ENCODE results near the gene CNOT10.
"Not testable (repeated sequence)": the region's sequence is repeated elsewhere in the genome, so short reads cannot be mapped to it uniquely, and the experiment has no call there.

The CNOT10 gene

DNA sequence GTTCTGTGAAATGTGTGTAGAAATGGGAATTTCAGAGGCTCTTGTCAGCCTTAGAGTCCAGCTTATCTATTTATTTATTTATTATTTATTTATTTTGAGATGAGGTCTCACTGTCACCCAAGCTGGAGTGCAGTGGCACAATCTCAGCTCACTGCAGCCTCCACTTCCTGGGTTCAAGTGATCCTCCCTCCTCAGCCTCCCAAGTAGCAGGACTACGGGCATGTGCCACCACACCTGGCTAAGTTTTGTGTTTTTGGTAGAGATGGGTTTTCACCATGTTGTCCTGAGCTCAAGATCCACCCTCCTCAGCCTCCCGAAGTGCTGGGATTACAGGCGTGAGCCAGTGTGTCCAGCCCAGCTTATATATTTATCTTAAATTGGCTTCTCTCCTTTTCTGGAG is 11.5 kb downstream of the CNOT10 start:
- no peak for DNase-seq (ENCODE audit: low read depth in 2 of 2)

DNA sequence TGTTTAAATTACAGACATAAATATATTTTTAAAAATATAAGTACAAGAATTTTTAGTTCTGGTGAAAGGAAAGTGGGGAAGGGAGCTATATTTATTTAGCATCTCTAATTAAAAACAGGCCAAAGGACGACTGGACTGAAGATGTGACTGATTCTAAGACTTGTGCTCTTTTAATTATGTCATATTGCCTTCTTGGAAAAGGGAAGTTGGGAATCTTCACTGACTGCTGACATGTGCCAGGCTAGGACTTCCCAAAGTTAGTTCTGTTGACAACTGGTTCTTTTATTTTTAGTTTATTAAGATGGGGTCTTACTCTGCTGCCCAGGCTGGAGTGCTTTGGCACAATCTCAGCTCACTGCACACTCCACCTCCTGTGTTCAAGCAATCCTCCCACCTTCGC is 13.5 kb downstream of the CNOT10 start:
- DNase-seq (ENCODE audit: low read depth in 2 of 2) = no peak

DNA sequence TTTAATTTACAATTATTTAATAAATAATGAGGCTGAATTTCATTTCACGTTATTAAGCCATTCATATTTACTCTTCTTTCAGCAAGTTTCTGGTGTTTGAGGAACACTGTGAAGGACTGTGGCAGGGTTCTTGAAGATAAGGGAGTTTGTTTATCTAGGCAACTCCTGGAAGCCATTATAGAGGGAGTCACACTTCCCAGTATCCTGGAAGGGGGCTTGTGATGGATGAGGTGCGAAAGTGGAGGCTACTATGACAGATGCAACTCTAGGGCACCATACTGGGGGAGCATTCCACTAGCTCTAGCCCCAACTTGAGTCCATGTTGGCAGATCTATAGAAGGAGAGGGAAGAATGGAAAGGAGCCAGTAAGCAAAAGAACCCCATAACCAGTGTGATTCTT is 14.4 kb downstream of the CNOT10 start:
- no peak for DNase-seq (ENCODE audit: low read depth in 2 of 2)

DNA sequence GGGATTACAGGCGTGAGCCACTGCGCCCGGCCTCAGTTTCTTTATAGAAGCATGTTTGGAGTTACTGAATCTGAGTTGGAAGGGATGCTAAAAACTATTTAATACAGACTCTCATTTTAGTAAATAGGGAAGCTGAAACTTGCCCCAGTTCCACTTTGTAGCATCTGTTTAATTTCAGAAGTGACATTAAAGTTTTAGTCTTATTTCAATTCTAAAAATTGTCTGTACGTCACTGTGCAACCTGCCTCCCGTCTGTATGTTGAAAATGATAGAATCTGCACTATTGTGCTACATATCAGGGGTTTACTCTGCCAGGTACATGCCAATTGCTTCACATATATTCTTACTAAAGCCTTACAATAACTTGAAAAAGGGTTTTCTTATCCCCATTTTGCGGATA is 15.3 kb downstream of the CNOT10 start:
- DNase-seq (ENCODE audit: low read depth in 2 of 2) = no peak

DNA sequence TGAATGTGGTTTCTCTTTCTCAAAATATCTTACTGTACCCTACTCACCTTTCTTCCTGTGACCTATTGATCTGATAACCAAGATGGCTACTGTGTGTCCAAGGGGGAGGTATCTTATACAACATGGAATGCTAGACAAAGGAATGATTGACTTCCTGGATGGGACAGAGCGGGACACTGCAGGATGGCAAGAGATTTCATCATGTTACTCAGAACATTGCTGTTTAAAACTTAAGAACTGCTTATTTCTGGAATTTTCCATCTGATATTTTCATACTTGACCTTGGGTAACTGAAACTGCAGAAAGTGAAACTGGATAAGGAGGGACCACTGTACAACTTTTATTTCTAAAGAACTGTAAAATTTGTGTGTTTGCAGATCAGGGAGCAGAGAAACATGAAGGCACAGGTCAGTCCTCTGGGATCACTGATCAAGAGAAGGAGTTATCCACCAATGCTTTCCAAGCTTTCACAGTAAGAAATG is 18.5 kb downstream of the CNOT10 start:
- DNase-seq (ENCODE audit: low read depth in 2 of 2) = no peak

DNA sequence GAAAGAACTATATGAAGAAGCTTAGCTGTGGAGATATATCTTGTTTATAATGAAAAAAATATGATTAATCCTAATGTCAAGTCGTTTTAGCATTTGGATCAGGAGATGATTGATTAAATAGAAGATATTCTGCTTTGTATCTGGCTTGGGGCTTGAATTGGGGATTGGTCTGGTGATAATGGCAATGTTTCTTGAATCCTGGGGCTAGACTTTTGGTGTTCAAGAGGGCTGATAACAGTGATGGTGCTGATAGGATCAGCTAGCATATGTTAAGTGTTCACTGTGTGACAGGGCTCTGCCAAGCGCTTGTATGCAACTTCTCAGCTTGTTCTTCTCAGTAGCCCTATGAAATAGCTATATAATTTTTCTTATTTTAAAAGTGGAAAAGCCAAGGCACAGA is 20.2 kb downstream of the CNOT10 start:
- no peak for DNase-seq (ENCODE audit: low read depth in 2 of 2)

DNA sequence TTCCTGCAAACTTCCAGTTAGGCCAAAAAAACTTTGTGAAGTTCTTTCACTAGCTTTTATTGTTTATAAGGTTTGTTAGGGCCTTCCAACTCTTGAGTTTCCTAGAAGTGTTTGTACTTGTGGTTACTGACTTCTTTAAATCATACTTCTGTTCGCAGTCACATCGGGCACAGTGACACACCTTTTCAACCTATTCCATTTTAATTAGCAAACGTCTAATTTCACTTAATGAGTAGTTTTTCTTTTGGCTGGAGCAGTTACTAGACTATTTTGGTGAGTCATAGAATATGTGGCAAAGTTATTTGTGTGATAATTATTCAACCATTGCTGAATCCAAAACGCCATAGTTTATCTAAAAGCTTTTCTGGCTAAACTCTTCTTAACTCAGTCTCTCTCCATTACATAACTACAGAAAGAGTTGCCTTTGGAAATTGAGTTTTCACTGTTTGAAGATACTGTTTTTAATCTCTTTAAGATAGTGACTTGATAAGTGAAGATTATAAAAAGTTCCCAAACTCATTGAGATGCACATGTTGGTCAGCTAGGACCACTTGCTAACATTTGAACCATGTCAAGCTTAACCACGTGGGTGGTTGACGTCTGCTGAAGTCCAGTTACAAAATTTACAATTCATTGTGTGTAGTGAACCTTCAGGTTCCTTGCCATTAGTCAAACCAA is 21.5 kb downstream of the CNOT10 start:
- DNase-seq (ENCODE audit: low read depth in 2 of 2) = no peak

DNA sequence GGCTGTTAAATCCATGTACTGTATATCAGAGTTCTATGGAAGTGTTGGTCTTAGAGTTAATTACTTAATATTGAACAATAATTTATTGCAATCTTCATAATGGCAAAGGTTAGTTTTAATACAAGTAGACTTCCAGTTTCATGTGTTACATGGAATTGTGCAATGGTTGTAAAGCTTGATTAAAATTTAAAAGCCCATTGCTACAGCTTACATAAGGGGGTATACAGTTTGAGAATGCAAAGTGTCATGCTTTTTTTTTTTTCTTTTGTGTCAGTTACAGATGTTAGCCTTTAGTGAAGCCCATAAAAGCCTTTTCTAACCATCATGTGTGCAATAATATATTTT is 22.0 kb downstream of the CNOT10 start:
- DNase-seq (ENCODE audit: low read depth in 2 of 2) = no peak

DNA sequence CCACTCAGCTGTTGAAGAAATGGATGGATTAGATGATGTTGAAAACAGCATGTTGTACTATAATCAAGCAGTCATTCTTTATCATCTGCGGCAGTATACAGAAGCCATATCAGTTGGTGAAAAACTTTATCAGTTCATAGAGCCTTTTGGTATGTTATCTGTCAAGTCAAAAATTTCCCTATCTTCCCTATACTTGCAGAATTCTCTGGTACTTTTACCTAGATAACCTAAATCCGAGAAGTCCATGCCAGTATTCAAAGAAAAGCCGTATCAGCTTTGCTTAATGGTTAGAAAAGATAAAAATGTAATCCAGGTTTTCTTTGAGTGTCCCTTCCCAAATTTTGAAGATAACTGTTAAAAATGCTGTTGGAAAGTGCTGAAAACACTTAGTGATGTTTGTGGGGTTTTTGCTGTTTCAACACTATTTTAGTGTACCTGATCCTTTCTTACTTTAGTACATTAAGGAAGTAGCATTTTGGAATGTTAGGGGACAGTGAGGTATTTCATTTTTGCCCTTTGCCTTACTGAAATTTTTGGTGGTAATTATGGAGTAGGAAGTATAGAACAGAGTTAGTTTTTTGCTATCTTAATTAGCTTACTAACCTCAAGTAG is 23.8 kb downstream of the CNOT10 start:
- DNase-seq (ENCODE audit: low read depth in 2 of 2) = no peak

DNA sequence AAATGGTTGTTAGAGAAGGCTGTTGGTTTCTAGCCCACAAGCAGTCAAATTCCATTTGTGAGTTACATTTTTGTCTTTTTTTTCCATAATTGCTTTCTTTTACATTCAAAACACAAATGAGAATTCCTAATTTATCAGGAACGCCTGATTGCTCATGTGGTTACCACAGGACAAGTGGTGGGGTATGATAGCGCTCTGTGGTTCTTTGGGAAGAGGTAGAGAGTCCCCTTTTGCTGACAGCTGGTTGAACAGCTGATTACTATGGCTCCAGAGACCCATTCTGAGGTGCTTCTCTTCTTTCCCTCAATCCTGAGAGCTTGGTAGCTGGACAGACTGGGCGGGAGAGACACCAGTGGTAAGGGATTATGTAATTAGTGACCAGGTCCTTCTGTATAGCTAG is 24.4 kb downstream of the CNOT10 start:
- DNase-seq (ENCODE audit: low read depth in 2 of 2) = no peak

DNA sequence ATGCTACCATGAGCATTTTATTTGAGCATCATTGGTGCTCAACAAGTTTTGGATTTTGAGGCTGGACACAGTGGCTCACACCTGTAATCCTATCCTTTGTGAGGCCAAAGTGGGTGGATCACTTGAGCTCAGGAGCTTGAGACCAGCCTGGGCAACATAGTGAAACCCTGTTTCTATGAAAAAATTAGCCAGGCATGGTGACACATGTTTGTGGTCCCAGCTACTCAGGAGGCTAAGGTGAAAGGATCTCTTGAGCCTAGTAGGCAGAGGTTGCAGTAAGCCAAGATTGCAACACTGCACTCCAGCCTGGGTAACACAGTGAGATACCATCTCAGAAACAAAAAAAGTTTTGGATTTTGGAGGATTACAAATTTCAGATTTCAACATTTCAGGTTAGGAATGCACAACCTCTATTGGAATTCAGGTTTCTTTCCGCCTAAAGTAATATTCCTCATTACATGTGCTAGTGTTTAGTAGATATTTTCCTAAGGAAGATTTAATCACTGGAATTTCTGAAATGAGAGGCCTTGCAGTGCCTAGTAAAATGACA is 27.6 kb downstream of the CNOT10 start:
- no peak for DNase-seq (ENCODE audit: low read depth in 2 of 2)

DNA sequence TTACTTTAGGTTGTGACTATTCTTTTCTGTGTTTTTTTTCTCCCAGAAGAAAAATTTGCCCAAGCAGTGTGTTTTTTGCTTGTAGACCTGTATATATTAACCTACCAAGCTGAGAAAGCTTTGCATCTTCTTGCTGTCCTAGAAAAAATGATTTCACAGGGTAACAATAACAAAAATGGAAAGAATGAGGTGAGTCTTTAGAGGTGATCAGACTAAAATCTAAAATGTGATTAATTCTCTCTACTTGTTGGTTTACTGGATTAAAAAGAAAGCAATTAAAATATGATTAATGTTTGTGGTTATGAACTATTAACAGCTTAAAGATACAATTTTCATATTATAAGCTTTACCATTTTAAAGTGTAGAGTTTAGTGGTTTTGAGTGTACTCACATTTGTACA is 28.2 kb downstream of the CNOT10 start:
- no peak for DNase-seq (ENCODE audit: low read depth in 2 of 2)

DNA sequence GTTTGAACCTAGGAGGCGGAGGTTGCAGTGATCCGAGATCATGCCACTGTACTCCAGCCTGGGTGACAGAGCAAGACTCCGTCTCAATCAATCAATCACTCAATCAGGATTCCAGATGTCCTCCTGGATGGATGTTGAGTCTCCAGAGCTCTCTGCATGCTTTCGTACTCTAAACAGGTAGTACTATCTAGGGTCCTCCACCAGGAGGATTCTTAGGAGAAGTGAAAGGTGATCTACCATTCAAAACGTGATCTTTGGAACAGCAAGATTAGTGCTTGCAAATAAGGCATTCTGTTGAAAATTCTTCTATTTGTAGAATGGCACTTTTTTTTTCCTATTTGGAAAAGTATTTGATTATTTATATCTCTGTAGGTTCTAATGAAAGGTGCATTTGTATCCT is 34.3 kb downstream of the CNOT10 start:
- no peak for DNase-seq (ENCODE audit: low read depth in 2 of 2)

DNA sequence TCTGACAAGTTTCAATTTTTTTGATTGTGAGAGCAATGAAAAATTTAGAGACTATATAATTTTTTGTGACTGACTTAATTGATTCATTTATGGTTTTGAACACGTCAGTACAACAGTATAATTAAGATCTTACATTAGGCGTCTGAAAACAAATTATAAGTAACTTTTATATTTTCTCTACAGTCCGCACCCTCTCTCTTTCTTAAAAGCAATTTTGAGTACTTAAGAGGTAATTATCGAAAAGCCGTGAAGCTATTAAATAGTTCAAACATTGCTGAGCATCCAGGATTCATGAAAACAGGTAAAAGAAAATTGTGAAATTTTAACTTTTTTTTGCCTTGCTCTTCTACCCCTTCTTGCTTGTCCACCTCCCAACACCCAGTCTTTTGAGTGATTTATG is 34.9 kb downstream of the CNOT10 start:
- no peak for DNase-seq (ENCODE audit: low read depth in 2 of 2)

DNA sequence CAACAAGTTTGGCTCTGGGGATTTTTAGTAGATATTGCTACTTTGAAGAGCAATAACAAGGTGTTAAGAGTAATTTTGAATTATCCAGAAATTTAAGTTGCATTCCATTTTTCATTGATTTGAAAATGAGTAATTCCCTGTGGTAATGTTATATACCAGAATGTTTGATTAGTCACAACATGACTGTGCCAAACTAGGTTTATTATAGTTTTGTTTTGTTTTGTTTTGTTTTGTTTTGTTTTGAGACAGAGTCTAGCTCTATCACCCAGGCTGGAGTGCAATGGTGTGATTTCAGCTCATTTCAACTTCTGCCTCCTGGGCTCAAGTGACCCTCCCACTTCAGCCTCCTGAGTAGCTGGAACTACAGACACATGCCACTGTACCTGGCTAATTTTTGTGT is 40.7 kb downstream of the CNOT10 start:
- DNase-seq (ENCODE audit: low read depth in 2 of 2) = no peak

DNA sequence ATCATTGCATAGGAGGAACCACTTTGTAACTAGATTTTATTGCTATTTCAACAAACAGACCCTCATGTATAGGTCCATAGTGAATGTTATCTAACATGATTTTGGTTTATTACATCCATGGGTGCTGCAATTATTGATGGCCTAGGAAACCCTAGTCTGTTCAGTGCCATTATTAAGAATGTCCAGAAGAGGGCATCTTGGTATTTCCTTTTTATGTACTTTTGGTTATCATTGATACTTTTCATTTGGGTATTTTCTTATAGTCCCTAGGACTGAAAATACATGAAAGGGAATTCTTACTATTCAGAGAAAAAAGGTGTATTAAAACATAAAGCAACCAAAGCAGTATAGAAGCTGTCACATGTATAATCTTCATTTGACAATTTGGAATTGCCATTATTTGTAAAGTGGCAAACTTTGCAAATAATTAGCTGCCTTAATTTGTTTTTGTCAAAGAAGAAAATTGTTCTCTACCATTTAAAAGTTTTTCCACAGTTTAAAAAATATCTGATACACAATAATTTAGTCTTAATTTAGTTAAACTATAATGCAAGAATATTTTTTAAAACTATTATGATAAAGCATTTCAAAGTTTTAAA is 48.7 kb downstream of the CNOT10 start:
- no peak for DNase-seq (ENCODE audit: low read depth in 2 of 2)

DNA sequence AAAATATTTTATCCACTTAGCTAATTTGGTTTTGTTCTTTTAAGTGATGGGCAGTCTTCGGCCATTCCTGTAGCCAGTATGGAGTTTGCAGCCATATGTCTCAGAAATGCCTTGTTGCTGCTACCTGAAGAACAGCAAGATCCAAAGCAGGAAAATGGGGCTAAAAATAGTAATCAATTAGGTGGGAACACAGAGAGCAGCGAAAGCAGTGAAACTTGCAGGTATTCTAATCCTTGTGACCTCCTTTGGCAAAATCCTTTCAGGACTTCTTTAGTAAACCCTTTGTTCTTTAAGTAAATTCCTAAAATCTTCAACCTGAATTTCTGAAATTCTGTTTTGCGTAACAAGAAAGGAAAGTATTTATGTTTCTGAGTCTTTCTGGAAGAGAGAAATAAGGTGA is 49.8 kb downstream of the CNOT10 start:
- no peak for DNase-seq (ENCODE audit: low read depth in 2 of 2)

DNA sequence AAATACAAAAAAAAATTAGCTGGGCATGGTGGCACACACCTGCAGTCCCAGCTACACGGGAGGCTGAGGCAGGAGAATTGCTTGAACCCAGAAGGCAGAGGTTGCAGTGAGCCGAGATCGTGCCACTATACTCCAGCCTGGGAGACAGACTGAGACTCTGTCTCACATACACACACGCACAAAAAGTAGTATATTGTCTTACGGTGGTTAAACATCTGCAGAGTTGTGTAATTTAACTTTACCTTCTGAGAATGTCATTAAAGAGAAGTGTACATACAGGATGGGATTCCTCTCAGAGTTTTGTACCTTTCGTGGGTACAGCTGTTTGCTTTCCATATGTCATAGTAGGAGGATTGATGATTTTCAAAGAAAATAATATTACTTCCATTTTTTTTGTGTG is 58.5 kb downstream of the CNOT10 start:
- not testable (repeated sequence) for DNase-seq (ENCODE audit: low read depth in 2 of 2)

DNA sequence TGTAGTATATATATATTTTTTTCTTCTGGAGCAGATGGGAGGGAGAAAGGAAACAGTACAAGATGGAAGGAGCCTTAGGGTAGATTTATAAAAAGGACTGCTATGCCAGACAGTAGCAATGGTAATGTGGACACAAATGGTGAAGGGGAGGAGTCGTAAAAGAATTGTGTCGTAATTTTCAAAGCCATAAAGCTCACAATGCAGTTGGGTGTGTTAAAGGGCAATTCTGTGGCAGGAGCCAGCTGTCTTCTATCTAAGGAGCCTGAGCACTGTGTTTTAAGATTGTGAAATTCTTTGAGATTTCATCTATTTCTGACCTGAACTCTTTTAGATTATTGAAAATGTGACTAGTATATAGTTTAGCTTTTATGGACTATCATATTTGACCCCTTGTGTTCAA is 58.9 kb downstream of the CNOT10 start:
- no peak for DNase-seq (ENCODE audit: low read depth in 2 of 2)

DNA sequence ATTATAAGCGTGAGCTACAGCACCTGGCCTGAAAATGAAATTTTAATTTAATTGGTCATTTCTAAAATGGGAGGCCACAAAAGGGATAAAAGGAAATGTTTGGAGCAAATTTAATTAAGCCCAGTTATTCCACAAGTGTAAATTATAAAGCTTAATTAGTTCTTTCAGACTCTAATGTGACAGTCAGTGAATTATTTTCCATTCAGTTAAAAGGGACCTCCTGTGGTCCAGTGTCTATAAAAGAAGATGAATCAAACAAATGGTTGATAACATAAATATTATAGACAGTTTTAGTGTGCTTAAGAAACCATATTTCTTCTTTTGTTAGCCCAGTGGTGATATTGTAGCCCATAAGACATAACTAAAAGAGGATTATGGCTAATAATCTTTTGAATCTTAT is 66.4 kb downstream of the CNOT10 start:
- no peak for DNase-seq (ENCODE audit: low read depth in 2 of 2)

DNA sequence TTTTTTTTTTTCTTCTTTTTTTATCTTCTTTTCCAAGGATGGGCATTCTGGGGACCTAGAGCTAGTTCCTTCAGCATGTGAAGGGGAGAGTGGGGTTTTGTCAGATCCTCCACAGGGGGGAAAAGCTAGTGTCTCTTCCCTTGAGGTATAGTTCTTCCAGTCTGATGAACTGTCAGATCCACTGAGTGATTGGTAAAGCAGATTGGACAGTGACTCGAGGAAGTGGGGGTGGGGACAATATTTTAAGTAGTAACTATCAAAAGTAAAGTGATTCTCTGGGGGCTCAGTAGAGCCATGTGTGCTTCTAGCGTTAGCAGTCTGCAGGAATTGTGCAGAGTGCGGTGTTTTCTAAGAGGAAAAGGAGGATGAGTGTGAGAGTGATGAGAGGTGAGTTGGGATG is 70.8 kb downstream of the CNOT10 start:
- no peak for DNase-seq (ENCODE audit: low read depth in 2 of 2)

DNA sequence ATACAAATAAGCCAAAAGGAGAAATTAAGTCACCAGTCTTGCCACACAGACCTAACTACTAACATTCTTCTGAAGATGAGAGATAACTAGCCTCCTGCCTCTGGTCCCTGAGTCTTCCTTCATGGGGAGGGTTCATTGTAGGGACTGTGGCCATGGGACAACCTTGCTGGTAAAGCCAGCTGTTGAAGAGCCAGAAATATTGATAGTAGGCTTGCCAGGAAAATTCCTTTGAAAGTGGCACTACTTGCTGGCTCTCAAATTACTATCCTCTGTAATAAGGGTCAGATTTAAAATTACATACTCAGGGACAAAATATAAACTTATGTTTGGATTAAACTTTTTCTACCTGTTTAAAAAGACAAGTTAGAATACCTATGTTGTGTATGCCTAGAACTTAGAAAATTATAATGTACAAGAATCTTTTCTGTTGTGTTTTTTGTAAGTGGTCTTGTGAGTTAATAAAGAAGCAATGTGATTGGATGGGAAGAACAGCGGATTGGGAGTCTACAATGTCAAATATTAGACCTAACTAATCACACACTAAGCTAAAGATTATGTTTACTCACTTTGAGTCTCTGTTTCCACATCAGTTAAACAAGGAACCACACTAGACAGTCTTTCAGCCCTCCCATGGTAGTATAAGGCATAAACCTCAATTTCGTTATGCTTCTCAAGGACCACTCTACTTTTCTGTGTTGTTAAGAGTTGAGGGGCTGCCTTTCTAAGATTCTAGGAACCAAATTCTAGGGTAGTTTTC is 72.8 kb downstream of the CNOT10 start:
- DNase-seq (ENCODE audit: low read depth in 2 of 2) = no peak

DNA sequence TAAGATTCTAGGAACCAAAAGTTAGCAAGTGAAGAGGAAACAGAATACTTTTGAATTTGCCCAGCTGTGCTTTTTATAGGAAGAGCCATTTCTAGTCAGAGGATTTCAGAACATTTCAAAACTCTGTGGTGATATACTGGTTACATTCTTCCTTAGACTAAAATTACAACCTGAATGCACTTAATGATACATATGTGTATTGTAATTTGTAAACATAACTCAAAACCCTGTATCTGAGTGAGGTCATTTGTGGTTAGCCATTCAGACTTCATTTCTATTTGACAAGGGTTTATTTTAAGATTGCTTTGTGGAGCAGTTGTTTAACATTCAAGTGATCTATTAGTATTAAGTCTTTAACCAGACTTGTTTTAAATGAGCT is 73.4 kb downstream of the CNOT10 start:
- DNase-seq (ENCODE audit: low read depth in 2 of 2) = no peak

Measured in activated CD4-positive, alpha-beta T cell treated with anti-CD3 and anti-CD28 coated beads for 24 hours (primary cell).